ENCODE data around the gene MUC5B. TPM values are rescaled to one million over a fixed set of nuclear protein-coding genes. Genes with fewer than 3 reads are reported as not detected.
A peak's percentile ranks its signal among the peaks of the same experiment; 100 is the strongest.

Gene MUC5B
- total RNA-seq, 2 experiments from 2014 or later, result not detected

GRCh38 chr11:1298695-1299492 is 76.0 kb downstream of the MUC5B start:
- peaks cover 10% of the 10 kb centered on the region for H3K4me1 Mint-ChIP-seq
- no peak for DNase-seq

GRCh38 chr11:1299621-1300020 is 76.8 kb downstream of the MUC5B start:
- H3K4me1 Mint-ChIP-seq, result peaks cover 14% of the 10 kb centered on the region
- no peak overlapping the region for H3K4me3 Mint-ChIP-seq
- H3K9me3 Mint-ChIP-seq, result no peaks in the 10 kb centered on the region
- no peak overlapping the region for H3K27ac Mint-ChIP-seq
- no peak for DNase-seq
- no peaks in the 10 kb centered on the region for H3K27me3 Mint-ChIP-seq
- no peaks in the 10 kb centered on the region for H3K36me3 Mint-ChIP-seq

More at GRCh38 chr11:1298695-1299492, 76.0 kb downstream of the MUC5B start:
- H3K27me3 Mint-ChIP-seq, result no peaks in the 10 kb centered on the region
- H3K9me3 Mint-ChIP-seq, result no peaks in the 10 kb centered on the region
- H3K36me3 Mint-ChIP-seq, result no peaks in the 10 kb centered on the region
- no peak overlapping the region for H3K27ac Mint-ChIP-seq
- H3K4me3 Mint-ChIP-seq, result no peak overlapping the region

- Mint-ChIP-seq H3K27me3 (no peaks in the 10 kb centered on the region), H3K36me3 (no peaks in the 10 kb centered on the region), H3K4me1 (peaks cover 18% of the 10 kb centered on the region), H3K27ac (no peak overlapping the region), H3K4me3 (no peak overlapping the region), H3K9me3 (no peaks in the 10 kb centered on the region)
- no peak for DNase-seq
Measured at GRCh38 chr11:1300121-1300520, 77.3 kb downstream of the MUC5B start.

- H3K4me3 Mint-ChIP-seq, result no peak overlapping the region
- no peak for DNase-seq
- no peaks in the 10 kb centered on the region for H3K36me3 Mint-ChIP-seq
- peaks cover 19% of the 10 kb centered on the region for H3K4me1 Mint-ChIP-seq
- no peaks in the 10 kb centered on the region for H3K27me3 Mint-ChIP-seq
- H3K27ac Mint-ChIP-seq, result no peak overlapping the region
- no peaks in the 10 kb centered on the region for H3K9me3 Mint-ChIP-seq
Measured at GRCh38 chr11:1300569-1301187, 77.8 kb downstream of the MUC5B start.

GRCh38 chr11:1301220-1302000 is 78.5 kb downstream of the MUC5B start:
- H3K36me3 Mint-ChIP-seq, result no peaks in the 10 kb centered on the region
- H3K9me3 Mint-ChIP-seq, result no peaks in the 10 kb centered on the region
- no peak overlapping the region for H3K4me3 Mint-ChIP-seq
- H3K27ac Mint-ChIP-seq, result peak overlapping the region; percentile 20
- peaks cover 19% of the 10 kb centered on the region for H3K4me1 Mint-ChIP-seq
- no peaks in the 10 kb centered on the region for H3K27me3 Mint-ChIP-seq
- no peak for DNase-seq

GRCh38 chr11:1302041-1302460 is 79.2 kb downstream of the MUC5B start:
- Mint-ChIP-seq H3K27ac (no peak overlapping the region), H3K36me3 (no peaks in the 10 kb centered on the region), H3K9me3 (no peaks in the 10 kb centered on the region), H3K4me1 (peaks cover 22% of the 10 kb centered on the region), H3K4me3 (no peak overlapping the region), H3K27me3 (no peaks in the 10 kb centered on the region)
- DNase-seq, result no peak

GRCh38 chr11:1302461-1303125 is 79.7 kb downstream of the MUC5B start:
- no peaks in the 10 kb centered on the region for H3K9me3 Mint-ChIP-seq
- H3K27me3 Mint-ChIP-seq, result no peaks in the 10 kb centered on the region
- peaks cover 28% of the 10 kb centered on the region for H3K4me1 Mint-ChIP-seq
- H3K4me3 Mint-ChIP-seq, result no peak overlapping the region
- no peak overlapping the region for H3K27ac Mint-ChIP-seq
- no peak for DNase-seq
- H3K36me3 Mint-ChIP-seq, result no peaks in the 10 kb centered on the region

- no peak overlapping the region for H3K27ac Mint-ChIP-seq
- no peak for DNase-seq
Measured at GRCh38 chr11:1303126-1303821, 80.4 kb downstream of the MUC5B start.

GRCh38 chr11:1303973-1304372 is 81.1 kb downstream of the MUC5B start:
- no peaks in the 10 kb centered on the region for H3K27me3 Mint-ChIP-seq
- DNase-seq, result no peak
- no peak overlapping the region for H3K4me3 Mint-ChIP-seq
- no peak overlapping the region for H3K27ac Mint-ChIP-seq
- peaks cover 37% of the 10 kb centered on the region for H3K4me1 Mint-ChIP-seq
- peaks cover 3% of the 10 kb centered on the region for H3K36me3 Mint-ChIP-seq
- no peaks in the 10 kb centered on the region for H3K9me3 Mint-ChIP-seq

More at GRCh38 chr11:1303126-1303821, 80.4 kb downstream of the MUC5B start:
- Mint-ChIP-seq H3K36me3 (peaks cover 2% of the 10 kb centered on the region), H3K4me3 (no peak overlapping the region), H3K9me3 (no peaks in the 10 kb centered on the region), H3K27me3 (no peaks in the 10 kb centered on the region), H3K4me1 (peaks cover 33% of the 10 kb centered on the region)

- peaks cover 3% of the 10 kb centered on the region for H3K36me3 Mint-ChIP-seq
- H3K27me3 Mint-ChIP-seq, result no peaks in the 10 kb centered on the region
- H3K4me3 Mint-ChIP-seq, result no peak overlapping the region
- peaks cover 37% of the 10 kb centered on the region for H3K4me1 Mint-ChIP-seq
- no peak for DNase-seq
- no peak overlapping the region for H3K27ac Mint-ChIP-seq
- no peaks in the 10 kb centered on the region for H3K9me3 Mint-ChIP-seq
Measured at GRCh38 chr11:1304380-1304779, 81.5 kb downstream of the MUC5B start.

- Mint-ChIP-seq H3K27ac (no peak overlapping the region), H3K36me3 (peaks cover 3% of the 10 kb centered on the region), H3K4me1 (peaks cover 37% of the 10 kb centered on the region), H3K4me3 (no peak overlapping the region), H3K9me3 (no peaks in the 10 kb centered on the region), H3K27me3 (no peaks in the 10 kb centered on the region)
- DNase-seq, result no peak
Measured at GRCh38 chr11:1305063-1305495, 82.2 kb downstream of the MUC5B start.

GRCh38 chr11:1305501-1306056 is 82.7 kb downstream of the MUC5B start:
- DNase-seq, result no peak
- no peak overlapping the region for H3K4me3 Mint-ChIP-seq
- H3K27me3 Mint-ChIP-seq, result no peaks in the 10 kb centered on the region
- H3K4me1 Mint-ChIP-seq, result peaks cover 39% of the 10 kb centered on the region
- H3K36me3 Mint-ChIP-seq, result peaks cover 5% of the 10 kb centered on the region
- H3K27ac Mint-ChIP-seq, result no peak overlapping the region
- no peaks in the 10 kb centered on the region for H3K9me3 Mint-ChIP-seq

GRCh38 chr11:1306186-1307162 is 83.6 kb downstream of the MUC5B start:
- no peak for DNase-seq
- Mint-ChIP-seq H3K4me3 (no peak overlapping the region), H3K9me3 (peaks cover 3% of the 10 kb centered on the region), H3K27ac (peak overlapping the region; percentile 29), H3K27me3 (no peaks in the 10 kb centered on the region), H3K36me3 (peaks cover 14% of the 10 kb centered on the region), H3K4me1 (peaks cover 46% of the 10 kb centered on the region)
